RPMI8226 (cell line): ENCODE results near the gene MRPL51.
"Not testable (repeated sequence)": the region's sequence is repeated elsewhere in the genome, so short reads cannot be mapped to it uniquely, and the experiment has no call there.

Source experiments
- DNase-seq: peaks from one replicate; pipeline ENCODE4 v3.0.0-alpha.2; 2015

The MRPL51 gene

DNA sequence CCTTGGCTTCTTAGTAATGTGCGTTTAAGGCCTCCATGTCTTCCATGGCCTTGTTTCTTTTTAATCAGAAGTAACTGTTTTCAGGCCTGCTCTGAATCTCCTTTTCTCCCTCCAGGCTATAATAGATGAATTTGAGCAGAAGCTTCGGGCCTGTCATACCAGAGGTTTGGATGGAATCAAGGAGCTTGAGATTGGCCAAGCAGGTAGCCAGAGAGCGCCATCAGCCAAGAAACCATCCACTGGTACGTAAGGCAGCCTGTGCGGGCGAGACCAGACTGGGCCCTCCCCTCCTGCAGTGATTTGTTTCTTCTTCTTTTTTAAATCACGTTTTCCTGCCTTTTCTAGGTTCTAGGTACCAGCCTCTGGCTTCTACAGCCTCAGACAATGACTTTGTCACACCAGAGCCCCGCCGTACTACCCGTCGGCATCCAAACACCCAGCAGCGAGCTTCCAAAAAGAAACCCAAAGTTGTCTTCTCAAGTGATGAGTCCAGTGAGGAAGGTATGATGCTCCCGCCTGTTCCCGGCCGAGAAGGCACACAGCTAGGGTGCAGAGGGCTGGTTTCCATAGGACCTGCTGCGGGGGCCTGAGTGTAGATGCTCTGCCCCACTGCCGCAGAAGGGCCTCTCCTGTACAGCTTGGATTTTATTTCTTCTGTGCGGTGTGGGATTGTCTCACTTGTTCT is 37.7 kb upstream of the MRPL51 start:
- DNase-seq, result no peak

DNA sequence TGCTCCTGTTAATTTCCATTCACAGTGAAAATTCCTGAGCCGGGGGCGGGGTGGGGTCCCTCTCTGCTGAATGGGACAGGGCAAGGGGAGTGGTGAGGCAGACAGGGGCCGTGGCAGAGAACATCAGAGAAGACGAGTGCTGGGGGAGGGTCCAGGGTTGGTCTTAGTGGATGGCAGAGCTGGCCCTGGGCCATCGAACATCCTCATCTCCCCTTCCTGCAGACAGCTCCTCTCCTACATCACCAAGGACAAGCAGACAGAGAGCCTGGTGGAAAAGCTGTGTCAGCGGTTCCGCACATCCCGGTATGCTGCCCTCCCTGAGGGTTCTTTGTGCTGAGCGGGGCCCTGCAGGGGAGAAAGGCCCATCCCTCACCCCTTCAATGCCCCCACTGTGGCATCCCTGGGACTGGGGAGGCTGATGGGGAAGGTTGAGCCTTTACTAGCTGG is 36.3 kb upstream of the MRPL51 start:
- no peak for DNase-seq

DNA sequence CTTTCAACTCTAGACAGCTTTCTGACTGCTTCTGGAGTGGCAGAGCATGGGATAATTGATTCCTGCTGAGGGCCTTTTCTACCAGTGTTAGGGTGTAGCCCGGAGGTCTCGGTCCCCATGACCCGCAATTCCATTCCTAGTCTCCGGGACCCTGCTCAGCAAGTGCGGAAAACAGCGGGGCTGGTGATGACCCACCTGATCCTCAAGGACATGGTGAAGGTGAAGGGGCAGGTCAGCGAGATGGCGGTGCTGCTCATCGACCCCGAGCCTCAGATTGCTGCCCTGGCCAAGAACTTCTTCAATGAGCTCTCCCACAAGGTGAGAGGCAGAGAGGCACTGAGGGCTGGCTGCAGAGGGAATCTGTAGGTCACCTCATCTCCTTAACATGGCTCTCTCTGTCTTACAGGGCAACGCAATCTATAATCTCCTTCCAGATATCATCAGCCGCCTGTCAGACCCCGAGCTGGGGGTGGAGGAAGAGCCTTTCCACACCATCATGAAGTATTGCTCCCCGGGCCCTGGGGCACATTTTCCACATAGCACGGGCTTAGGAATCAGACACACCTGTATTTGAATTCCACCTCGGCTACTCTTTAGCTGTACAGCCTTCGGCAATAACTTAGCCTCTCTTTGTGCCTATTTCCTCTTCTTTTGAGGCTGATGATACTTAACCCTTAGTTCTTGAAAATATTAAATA is 35.6 kb upstream of the MRPL51 start:
- DNase-seq, result no peak

DNA sequence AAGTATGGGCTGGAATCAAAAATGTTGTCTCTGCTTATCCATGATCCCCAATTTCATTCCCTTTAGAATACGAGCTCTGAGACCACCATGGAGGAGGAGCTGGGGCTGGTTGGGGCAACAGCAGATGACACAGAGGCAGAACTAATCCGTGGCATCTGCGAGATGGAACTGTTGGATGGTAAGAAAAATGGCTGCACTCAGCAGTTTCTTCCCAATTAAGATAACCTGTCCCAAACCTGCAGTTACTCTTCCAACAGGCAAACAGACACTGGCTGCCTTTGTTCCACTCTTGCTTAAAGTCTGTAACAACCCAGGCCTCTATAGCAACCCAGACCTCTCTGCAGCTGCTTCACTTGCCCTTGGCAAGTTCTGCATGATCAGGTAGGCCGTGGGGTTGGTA is 34.6 kb upstream of the MRPL51 start:
- no peak for DNase-seq

DNA sequence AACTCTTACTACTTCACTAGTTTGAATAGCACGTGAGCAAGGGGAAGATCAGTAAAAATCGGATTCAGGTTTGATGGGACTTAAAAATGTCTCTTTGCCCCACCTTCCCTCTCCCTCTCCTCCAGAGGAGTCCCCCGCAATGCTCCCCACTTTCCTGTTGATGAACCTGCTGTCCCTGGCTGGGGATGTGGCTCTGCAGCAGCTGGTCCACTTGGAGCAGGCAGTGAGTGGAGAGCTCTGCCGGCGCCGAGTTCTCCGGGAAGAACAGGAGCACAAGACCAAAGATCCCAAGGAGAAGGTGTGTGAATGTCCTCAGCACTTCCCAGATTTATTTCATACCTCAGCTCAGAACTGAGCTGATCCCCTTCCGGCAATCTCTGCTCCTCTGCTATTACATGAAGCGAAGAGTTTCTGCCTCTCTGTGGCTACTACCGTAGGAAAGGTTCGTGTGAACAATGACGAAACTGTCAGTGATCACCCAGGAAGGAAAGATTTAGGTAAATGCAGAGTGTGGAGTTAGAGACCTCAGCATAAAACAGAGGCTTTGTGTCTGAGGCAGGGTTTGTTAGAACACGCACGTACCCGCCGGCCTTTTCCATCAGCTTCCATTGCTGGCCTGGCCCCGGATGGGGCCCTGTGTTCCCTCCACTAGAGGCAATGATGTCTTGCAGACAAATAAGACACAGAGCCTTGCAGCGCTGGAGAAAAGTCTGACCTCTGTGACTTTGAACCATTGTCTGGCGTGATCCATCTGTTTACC is 33.9 kb upstream of the MRPL51 start:
- DNase-seq, result no peak

DNA sequence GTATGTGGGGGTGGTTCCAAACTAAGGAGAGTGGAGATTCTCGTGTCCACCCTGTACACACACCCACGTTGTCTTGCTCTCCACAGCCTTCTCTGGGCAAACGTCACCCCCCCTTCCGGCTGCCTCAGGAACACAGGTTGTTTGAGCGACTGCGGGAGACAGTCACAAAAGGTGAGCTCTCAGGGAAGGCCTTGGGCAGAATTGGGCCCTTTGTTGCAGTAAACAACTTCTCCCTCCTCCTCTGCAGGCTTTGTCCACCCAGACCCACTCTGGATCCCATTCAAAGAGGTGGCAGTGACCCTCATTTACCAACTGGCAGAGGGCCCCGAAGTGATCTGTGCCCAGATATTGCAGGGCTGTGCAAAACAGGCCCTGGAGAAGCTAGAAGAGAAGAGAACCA is 33.1 kb upstream of the MRPL51 start:
- no peak for DNase-seq

DNA sequence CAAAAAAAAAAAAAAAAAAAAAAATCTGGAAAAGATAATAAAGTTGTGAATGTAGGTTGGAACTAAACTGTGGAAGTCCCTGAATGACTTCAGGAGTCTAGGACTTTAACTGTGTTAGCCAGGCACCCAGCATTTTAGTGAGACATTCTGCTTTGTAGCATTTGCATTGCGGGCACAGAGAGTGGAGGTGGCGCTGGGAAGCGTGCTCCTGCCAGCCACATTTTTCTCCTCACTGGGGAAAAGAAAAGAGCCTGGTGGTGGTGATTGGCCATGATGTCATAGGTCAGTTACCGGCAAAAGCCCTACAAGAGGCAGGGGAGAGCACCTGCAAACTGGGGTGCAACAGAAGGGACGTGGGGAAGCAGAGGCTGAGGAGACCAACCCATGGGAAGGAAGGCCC is 31.6 kb upstream of the MRPL51 start:
- DNase-seq, result no peak

DNA sequence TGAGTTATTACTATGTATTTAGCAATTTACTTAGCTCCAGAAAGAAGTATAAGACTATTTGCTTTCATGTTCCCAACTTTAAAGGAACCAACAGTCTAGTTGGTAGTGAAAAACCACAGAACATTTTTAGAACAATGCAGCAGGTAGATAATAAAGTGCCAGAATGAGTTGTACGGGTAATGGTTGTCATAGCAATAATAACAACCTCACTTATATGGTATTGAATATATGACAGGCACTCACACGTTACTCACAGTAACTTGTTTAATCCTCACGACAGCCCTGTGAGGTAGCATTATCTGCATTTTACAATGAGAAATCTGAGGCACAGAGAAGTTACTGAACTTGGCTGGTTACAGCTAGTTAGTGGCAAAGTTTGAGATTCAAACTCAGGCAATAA is 30.6 kb upstream of the MRPL51 start:
- DNase-seq, result no peak

DNA sequence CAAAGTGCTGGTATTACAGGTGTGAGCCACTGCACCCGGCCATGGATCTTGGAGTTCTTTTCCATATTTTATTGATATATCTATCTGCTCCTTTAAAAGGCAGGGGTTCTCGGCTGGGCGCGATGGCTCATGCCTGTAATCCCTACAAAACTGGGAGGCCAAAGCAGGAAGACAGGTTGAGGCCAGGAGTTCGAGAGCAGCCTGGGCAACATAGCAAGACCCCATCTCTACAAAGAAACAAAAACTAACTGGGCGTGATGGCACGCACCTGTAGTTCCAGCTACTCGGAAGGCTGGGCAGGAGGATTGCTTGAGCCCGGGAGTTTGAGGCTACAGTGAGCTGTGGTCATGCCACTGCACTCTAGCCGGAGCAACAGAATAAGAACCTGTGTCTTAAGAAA is 29.1 kb upstream of the MRPL51 start:
- no peak for DNase-seq

DNA sequence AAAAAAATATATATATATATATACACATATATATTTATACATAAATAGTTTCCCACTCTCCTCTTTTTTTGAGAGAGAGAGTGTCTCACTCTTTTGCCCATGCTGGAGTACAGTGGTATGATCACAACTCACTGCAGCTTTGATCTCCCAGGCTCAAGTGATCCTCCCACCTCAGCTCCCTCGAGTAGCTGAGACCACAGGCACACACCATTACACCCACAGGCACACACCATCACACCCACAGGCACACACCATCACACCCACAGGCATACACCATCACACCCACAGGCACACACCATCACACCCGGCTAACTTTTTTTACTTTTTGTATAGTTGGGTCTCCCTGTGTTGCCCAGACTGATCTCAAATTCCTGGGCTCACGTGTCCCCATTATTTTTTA is 27.1 kb upstream of the MRPL51 start:
- DNase-seq, result no peak

DNA sequence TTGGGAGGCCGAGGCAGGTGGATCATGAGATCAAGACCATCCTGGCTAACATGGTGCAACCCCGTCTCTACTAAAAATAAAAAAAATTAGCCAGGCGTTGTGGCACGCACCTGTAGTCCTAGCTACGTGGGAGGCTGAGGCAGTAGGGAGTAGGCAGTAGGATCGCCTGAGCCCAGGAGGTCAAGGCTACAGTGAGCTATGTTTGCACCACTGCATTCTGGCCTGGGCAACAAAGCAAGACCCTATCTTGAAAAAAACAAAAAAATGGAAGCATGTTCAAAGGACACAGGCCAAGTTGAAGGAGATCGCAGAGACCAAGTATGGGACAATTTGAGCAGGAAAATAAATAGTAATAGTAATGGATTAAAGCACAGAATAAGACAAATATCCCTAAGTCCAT is 15.0 kb upstream of the MRPL51 start:
- no peak for DNase-seq

DNA sequence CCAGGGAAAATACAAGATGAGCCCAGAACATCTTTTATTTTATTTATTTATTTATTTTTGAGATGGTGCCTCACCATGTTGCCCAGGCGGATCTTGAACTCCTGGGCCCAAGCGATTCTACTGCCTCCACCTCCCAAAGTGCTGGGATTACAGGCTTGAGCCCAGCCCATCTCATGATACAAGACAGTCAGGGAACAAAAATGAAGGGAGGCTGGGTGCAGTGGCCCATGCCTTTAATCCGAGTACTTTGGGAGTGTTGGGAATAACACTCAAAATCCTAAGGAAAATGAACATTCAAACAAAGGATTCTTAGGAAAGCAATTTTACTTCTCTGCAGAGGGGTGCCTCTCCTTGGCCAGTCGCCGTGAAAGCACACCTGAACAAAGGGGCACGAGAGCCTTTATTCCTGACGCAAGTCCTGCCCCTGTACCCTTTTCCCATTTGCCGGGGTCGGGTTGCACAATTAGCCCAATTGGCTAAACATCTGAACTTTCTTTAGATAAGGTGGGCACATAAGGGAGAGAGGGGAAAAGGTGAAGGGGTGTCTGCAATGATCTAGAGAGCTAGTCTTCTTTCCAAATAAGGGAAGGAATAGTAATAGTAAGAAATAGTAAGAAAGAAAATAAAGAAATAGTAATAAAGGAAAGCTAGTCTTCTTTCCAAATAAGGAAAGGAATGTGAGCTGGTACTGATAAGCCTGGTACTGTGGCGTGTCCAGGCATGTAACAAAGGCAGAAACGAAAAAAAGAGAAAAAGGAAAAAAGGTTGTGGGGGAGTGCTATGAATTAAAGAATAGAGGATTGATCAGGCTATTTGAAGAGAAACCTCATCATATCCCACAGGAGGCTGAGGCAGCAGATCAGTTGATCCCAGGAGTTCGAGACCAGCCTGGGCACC is 14.3 kb upstream of the MRPL51 start:
- DNase-seq, result no peak

DNA sequence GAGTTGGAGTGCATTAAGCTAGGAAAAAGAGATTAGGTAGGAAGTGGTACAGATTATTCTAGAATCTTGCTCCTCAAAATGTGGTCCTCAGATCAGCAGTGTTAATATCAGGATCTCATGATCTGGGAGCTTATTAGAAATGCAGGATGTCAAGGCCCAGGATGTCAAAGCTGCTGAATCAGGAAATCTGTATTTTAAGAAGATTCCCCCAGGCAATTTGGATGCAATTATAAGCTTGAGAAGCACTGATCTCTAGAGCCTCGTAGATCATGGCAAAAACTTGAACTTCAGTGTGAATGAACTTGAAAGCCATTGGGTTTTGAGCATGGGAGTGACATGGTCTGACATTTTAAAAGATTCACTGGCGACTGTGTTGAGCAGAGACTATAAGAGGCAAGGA is 7.4 kb upstream of the MRPL51 start:
- DNase-seq, result no peak

DNA sequence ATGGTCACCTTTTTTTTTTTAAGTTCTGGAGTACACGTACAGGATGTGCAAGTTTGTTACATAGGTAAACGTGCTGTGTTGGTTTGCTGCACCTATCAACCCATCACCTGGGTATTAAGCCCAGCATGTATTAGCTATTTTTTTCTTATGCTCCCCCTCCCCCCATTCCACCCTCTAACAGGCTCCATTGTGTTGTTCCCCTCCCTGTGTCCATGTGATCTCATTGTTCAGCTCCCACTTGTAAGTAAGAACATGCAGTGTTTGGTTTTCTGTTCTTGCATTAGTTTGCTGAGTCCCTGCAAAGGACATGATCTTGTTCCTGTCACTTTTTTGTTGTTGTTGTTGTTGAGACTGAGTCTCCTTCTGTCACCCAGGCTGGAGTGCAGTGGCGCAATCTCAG is 4.2 kb upstream of the MRPL51 start:
- not testable (repeated sequence) for DNase-seq

DNA sequence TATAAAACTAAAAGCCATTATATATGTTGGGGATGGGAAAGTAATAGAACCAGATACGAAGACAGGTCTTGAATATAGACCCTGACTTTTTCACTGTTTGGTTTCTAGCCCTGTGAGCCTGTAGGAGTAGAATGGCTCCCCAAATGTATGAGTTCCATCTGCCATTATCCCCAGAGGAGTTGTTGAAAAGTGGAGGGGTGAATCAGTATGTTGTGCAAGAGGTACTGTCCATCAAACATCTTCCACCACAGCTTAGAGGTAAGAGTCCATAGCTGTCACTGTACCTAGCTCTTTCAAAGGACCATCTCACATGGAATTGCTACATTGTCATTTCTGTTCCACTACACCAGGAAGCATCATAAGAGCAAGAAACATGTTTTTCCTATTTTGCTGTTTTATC is 1.9 kb upstream of the MRPL51 start:
- no peak for DNase-seq

DNA sequence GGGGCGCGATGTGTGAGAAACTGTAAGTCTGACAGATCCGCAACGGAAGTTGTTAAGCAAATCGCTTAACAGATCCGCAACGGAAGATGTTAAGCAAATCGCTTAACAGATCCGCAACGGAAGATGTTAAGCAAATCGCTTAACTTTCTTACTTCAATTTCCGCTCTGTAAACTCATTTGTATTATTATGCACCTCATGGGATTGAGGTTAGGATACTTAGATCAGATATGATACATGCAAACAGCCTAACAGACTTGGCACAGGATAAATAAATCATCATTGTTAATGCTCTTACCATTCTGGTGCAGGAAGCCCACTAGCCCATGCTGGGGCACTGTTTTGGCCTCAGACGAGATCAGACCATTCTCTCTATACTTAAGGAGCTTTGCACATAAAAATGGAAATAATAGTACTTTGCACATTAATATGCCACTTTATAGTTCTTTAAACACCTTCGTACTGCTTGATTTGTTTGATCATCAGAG is 1.2 kb upstream of the MRPL51 start:
- DNase-seq, result peak; percentile 37

DNA sequence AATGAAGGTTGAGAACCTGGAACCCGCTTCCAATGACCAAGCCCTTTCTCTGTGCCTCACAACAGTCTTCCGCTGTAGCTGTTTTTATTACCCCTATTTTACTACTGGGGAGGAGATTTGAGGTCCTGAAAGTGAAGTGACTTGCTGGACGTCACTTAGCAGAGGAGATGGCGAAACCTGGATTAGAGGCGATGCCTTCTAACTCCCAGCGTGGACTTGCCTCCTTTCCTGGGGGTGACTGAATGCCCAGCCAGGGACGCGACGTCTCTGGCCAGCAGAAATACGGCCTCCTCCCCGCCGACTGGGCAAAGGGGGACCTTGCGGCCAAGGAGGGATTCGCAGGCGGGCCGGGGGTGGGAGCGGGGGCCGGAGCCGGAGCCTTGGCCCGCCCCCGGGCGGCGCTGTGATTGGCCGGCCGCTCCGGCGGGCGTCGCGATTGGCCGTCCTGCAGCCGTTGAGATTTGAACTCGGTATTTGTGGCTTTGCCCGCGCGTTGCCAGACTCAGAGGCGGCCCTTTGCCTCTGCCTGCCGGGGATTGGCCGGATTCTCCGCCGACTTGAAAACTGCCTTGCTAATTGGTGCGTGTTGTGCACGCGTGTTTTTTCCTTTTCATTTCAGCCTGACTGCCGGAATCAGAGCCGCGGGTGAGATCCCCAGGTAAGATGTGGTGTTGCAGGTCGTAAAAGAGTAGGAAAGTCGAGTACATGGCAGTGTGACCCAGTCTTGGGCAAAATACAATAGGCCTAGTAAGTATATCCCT is 615 bp upstream of the MRPL51 start, which contains the start of gene NCAPD2:
Gene NCAPD2, plus strand, starts transcription at position 606 of the 761 bp plus-strand sequence. CDS start 997 bp downstream, outside the sequence.
- DNase-seq, result peak; percentile 98

DNA sequence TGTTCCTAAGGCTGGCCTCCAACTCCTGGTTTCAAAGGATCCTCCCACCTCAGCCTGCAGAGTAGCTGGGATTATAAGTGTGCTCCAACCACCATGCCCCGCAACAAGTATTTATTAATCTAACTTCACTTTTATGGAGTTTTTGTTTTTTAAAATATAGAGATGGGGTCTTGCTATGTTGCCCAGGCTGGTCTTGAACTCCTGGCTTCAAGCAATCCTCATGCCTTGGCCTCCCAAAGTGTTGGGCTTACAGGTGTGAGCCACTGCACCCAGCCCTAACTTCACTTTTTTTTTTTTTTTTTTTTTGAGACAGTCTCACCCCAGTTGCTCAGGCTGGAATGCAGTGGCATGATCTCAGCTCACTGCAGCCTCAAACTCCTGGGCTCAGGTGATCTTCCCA is 2.4 kb downstream of the MRPL51 start:
- not testable (repeated sequence) for DNase-seq

DNA sequence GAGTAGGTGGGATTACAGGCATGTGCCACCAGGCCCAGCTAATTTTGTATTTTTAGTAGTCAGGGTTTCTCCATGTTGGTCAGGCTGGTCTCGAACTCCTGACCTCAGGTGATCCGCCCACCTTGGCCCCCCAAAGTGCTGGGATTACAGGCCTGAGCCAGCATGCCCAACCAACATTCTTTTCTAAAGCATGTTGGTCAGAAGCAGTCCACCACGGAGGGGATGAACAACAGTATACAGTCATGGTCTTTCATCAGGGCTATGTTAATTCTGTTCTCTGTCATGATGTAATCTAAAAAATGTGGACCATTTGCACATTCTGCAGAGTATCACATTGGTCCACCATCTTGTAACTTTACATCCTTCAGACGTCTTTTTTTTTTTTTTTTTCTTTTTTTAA is 3.6 kb downstream of the MRPL51 start:
- DNase-seq, result no peak

DNA sequence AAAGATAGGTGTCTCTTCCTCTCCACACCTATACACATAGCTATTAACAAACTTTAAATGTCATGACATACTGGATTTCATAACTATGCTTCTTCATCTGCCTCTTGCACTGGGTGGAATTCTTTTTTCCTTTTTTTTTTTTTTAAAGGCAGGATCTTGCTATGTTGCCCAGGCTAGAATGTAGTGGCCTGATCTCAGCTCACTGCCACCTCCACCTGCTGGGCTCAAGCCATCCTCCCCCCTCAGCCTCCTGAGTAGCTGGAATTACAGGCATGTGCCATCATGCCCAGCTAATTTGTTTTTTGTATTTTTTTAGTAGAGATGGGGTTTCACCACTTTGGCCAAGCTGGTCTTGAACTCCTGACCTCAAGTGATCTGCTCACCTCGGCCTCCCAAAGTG is 4.8 kb downstream of the MRPL51 start:
- DNase-seq, result no peak

DNA sequence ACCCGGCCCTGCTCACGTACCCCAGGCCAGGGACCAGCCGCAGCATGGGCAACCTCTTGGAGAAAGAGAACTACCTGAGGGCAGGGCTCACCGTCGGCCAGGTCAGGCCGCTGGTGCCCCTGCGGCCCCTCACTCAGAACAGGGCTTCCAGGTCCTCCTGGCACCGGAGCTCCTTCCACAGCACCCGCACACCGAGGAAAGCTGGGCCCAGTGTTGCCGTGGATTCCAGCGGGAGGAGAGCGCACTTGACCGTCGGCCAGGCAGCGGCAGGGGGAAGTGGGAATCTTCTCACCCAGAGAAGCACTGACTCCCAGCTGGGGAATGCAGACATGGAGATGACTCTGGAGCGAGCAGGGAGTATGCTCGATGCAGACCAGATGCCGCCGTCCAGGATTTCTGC is 14.6 kb downstream of the MRPL51 start:
- no peak for DNase-seq
